Esophagus squamous epithelium (tissue), 5 donors: ENCODE measurements around the gene DUSP28. TPM values are rescaled to one million over a fixed set of nuclear protein-coding genes. Genes with fewer than 3 reads are reported as not detected.
A peak's percentile ranks its signal among the peaks of the same experiment; 100 is the strongest.

Source experiments
- DNase-seq: peaks from one replicate; lab custom pipeline; 2025; lab: John Stamatoyannopoulos, UW
- H3K27ac ChIP-seq, 4 donors: fragments of 200-600 bp; sonication (generic); one replicate each; pipeline ENCODE4 v1.5.1; 2016 to 2019; ENCODE audit warnings: mild to moderate bottlenecking in 1 of 4
- H3K27me3 ChIP-seq, 4 donors: fragments of 200-600 bp; sonication (generic); 1 replicate in 3 of 4; 2 replicates in 1 of 4; pipeline versions ENCODE4 v1.5.1 to v1.6.0; 2017 to 2021; ENCODE audit warnings: antibody characterized with exemption in 1 of 4
- H3K36me3 ChIP-seq, 3 donors: fragments of 200-600 bp; sonication (generic); one replicate each; pipeline ENCODE4 v1.5.1; 2016 to 2019
- H3K4me1 ChIP-seq, 3 donors: fragments of 200-600 bp; sonication (generic); one replicate each; pipeline ENCODE4 v1.5.1; 2017 to 2019
- H3K4me3 ChIP-seq, 4 donors: fragments of 200-600 bp; sonication (generic); 1 replicate in 3 of 4; 2 replicates in 1 of 4; pipeline ENCODE4 v1.5.1; 2016 to 2019; ENCODE audit warnings: mild to moderate bottlenecking in 2 of 4, moderate library complexity in 1 of 4
- H3K9me3 ChIP-seq, 3 donors: fragments of 200-600 bp; sonication (generic); one replicate each; pipeline ENCODE4 v1.5.1; 2016 to 2019
- CTCF ChIP-seq, 6 experiments: fragments of 450-650 bp in 4 of 6; fragments of 200-600 bp in 2 of 6; sonication (generic) in 2 of 6; IDR thresholded peaks; one replicate each; pipeline ENCODE4 v1.5.1; 2016 to 2019; ENCODE audit warnings: antibody characterized with exemption in 6 of 6, mild to moderate bottlenecking in 4 of 6, moderate library complexity in 4 of 6
- POLR2A ChIP-seq, 4 donors: fragments of 450-650 bp; IDR thresholded peaks; one replicate each; pipeline ENCODE4 v1.6.1; 2017; ENCODE audit warnings: antibody characterized with exemption in 4 of 4, mild to moderate bottlenecking in 4 of 4, moderate library complexity in 3 of 4
- WGBS, 2 donors: methylation state at CpG; one replicate each; pipeline ENCODE4 v1.1.5; 2018; 5-methylcytosine and 5-hydroxymethylcytosine counted together
- intact Hi-C: fragments of 100-400 bp; cut with DNase I; formaldehyde crosslinking; loops from one replicate; pipeline ENCODE4 v1.15.0; 2022
- total RNA-seq, 4 donors: library from RNA; depleted of rRNA; stranded (reverse); fragments of >200 nt; gene quantifications; one replicate each; pipeline ENCODE4 v1.1.0, GENCODE V29; 2016
- donor health status: DM: yes; HTN: yes; CAD: no.

Gene DUSP28
- total RNA-seq, 4 donors from 2014 or later = 2.0 to 10.5 (median 5.3) TPM

DNA sequence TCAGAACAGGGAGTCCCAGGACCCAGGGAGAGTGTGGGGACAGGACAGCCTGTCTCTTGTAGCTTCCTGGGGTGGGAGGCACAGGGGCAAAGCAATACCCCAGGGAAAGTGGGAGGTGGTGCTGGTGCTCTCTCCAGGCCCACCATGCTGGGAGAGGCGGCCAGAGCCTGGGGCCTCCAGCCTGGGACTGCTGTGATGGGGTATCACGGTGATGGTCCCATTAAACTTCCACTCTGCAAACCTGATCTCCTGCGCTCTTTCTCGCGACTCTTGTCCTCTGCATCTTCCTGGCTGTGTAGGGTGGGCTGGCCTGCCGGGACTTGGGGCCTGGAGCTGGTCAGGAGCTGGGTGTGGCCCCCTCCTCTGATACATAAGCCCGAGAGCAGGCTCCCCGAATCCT lies 18.3 kb downstream of the DUSP28 start:
- no peaks in the 10 kb centered on the region for H3K9me3 ChIP-seq
- no peak overlapping the region for H3K4me3 ChIP-seq
- peaks cover 27 to 82% (median 28%) of the 10 kb centered on the region in 3 donors for H3K4me1 ChIP-seq
- TF ChIP-seq POLR2A (IDR thresholded peaks at IDR 0.05) (no peak), CTCF (IDR thresholded peaks at IDR 0.05) (no peak)
- WGBS, 2 donors = 96 to 100% methylated on average over 5 of the region's 8 CpGs
- no peaks in the 10 kb centered on the region for H3K27me3 ChIP-seq
- H3K27ac ChIP-seq = peak overlapping the region in 2 of 4 donors; percentile 87 to 88
- intact Hi-C loops = no loop called here
- peaks cover 30 to 68% (median 32%) of the 10 kb centered on the region in 3 donors for H3K36me3 ChIP-seq
- no peak for DNase-seq

DNA sequence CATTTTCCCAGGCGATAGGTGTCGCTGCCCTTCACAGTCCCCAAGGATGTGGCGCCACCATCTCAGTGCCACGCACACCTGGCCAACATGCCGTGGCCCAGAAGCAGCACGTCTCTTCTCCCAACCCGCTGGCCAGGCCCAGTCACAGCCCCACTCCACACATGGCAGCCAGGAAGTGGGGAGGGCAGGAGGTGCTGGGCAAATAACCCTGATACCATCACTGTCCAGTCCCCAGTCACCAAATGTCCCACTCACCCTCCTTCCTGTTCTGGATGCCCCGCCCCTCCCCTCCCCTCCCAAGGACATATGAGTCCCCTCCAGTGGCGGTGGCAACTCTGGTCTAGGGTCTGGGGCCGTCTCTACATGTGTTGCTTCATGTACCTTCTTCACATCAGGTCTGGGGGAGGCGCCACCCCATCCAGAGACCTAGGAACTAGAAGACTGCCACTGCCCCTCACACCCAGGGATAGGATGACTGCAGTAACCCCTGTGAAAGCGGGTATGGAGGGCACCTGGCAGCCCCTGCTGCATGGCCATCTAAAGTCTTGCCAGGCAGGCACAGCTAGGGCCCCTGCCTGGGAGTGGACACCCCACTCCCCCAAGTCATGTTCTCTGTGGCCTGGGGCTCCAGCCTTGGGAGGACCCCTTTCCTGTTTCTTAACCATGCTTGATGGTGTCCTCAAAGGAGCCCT lies 19.1 kb downstream of the DUSP28 start:
- Histone ChIP-seq H3K27ac (peak overlapping the region; percentile 75 to 88 (median 84)), H3K27me3 (no peaks in the 10 kb centered on the region), H3K36me3 (peaks cover 29 to 61% (median 32%) of the 10 kb centered on the region in 3 donors), H3K4me3 (peak overlapping the region in 1 of 4 donors; percentile 28), H3K9me3 (no peaks in the 10 kb centered on the region), H3K4me1 (peaks cover 28 to 82% (median 30%) of the 10 kb centered on the region in 3 donors)
- TF ChIP-seq CTCF (IDR thresholded peaks at IDR 0.05) = no peak
- no peak for DNase-seq
- intact Hi-C loops = no loop called here
- WGBS, 2 donors = 81 to 100% methylated on average over 2 of the region's 12 CpGs

DNA sequence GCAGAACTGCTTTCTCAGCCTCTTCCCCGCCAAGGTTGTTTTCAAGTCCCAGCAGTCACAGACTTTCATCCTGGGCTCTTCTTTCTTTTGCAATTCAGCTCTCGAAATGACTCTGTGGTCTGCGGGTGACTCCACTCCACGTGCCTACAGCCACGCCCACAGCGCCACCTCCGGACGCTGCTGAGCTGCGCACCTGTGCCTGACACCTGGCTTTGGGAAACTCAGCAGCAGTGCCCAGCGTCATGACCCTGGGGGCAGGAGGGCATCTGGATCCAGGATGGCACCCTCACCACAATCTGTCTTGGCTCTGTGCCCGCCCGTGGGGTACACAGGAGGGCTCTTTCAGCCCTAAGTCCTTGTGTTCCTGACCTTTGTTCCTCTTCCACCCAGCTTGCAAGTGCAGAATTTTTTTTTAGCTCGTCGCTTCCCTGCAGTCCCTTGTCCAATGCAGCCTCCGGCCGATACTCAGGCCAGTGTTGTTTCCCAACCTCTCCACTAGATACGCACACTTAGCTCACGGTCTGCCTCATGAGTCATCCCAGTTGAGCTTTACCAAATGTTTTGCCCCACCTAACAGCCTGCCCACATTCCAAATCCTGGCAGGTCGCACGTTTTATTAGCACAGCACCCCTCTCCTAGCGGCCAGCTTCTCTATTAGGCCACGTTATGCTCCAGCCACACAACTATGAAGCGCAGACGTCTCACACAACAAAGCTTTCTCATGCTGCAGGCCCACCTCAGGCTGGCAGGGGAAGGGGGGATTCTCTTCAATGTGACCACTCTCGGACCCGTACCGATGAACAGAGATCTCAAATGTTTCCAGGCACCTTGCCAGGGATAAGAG lies 19.8 kb downstream of the DUSP28 start:
- Histone ChIP-seq H3K4me1 (peaks cover 28 to 82% (median 38%) of the 10 kb centered on the region in 3 donors), H3K9me3 (no peaks in the 10 kb centered on the region), H3K36me3 (peaks cover 23 to 53% (median 27%) of the 10 kb centered on the region in 3 donors), H3K4me3 (peak overlapping the region in 2 of 4 donors; percentile 2 to 28), H3K27me3 (no peaks in the 10 kb centered on the region), H3K27ac (peak overlapping the region; percentile 75 to 88 (median 84))
- 35 to 46% methylated on average over 17 to 25 of the region's 27 CpGs for WGBS, 2 donors
- TF ChIP-seq POLR2A (IDR thresholded peaks at IDR 0.05) (no peak), CTCF (IDR thresholded peaks at IDR 0.05) (peak in 5 of 6 experiments; percentile 32 to 67 (median 37))
- DNase-seq = no peak
- intact Hi-C loops = no loop called here

DNA sequence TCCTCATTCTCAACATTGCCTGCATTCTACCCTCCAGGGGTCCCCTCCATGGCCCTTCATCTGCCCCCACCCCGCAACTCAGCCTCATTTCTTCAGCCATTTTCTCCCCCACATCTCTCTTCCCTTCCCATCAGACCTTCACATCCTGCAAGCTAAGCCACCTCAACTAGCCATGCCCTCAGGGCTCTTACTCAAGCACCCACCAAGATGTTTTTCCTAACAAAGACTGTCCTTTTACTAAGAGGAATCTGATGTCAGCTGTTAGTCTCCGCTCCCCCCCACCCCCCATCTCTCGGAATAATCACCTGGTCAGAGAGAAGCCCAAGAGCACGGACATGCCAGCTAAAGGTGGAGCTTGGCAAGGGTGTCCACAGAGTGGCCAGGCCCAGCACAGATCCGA lies 21.7 kb downstream of the DUSP28 start:
- TF ChIP-seq POLR2A (IDR thresholded peaks at IDR 0.05) = no peak
- TF ChIP-seq CTCF (IDR thresholded peaks at IDR 0.05) = no peak

DNA sequence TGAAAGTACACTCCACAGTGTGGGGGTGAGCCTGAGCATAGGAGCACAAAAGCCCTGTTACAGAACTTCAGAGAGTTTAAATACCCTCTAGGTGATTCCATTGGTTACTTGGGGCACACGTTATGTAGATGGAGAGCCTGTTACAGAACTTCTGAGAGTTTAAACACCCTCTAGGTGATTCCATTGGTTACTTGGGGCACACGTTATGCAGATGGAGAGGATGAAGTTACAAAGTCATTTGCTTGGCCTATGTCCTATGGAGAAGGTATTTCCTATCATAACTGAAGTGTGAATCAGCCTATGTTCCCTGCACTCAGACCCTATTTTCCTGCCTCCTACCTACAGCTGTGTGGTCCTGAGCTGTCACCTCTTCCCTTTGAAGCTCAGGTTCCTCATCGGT lies 22.6 kb downstream of the DUSP28 start:
- 77 to 78% methylated on average over 3 of the region's 3 CpGs for WGBS, 2 donors
- H3K27ac ChIP-seq = no peak overlapping the region
- H3K36me3 ChIP-seq = peaks cover 2 to 26% (median 4%) of the 10 kb centered on the region in 3 donors
- H3K9me3 ChIP-seq = no peaks in the 10 kb centered on the region
- H3K27me3 ChIP-seq = no peaks in the 10 kb centered on the region
- TF ChIP-seq CTCF (IDR thresholded peaks at IDR 0.05) = no peak
- no peak for TF ChIP-seq POLR2A (IDR thresholded peaks at IDR 0.05)
- intact Hi-C loops = no loop called here
- no peak for DNase-seq
- H3K4me3 ChIP-seq = no peak overlapping the region
- H3K4me1 ChIP-seq = peaks cover 40 to 74% (median 43%) of the 10 kb centered on the region in 3 donors

More for the DNA sequence above, 21.7 kb downstream of the DUSP28 start:
- no peak for DNase-seq
- no peak overlapping the region for H3K27ac ChIP-seq
- H3K36me3 ChIP-seq = peaks cover 9 to 35% (median 14%) of the 10 kb centered on the region in 3 donors
- H3K4me1 ChIP-seq = peaks cover 34 to 73% (median 37%) of the 10 kb centered on the region in 3 donors
- intact Hi-C loops = no loop called here
- H3K9me3 ChIP-seq = no peaks in the 10 kb centered on the region
- H3K27me3 ChIP-seq = no peaks in the 10 kb centered on the region
- H3K4me3 ChIP-seq = no peak overlapping the region
- 100% methylated on average over 1 to 3 of the region's 5 CpGs for WGBS, 2 donors
